WTC11 (cell line): Measurements from ENCODE around the gene TBC1D22A. TPM values are rescaled to one million over a fixed set of nuclear protein-coding genes. Genes with fewer than 3 reads are reported as not detected.
A peak's percentile ranks its signal among the peaks of the same experiment; 100 is the strongest.

Experiments
- ATAC-seq: fragments of 200-7000 bp; cut with Tn5 transposase; 2 replicates; pipeline ENCODE4 v1.10.0; 2021; ENCODE audit warnings: mild to moderate bottlenecking, moderate library complexity
- CTCF ChIA-PET: fragments of 300-600 bp; sonication (Branson Sonifier 250); formaldehyde crosslinking; loops from one replicate; lab custom pipeline; 2021; ENCODE audit warnings: antibody characterized with exemption; lab: Charles Lee
- POLR2A ChIA-PET: fragments of 350-600 bp; sonication (Branson Sonifier 250); formaldehyde crosslinking; loops from one replicate; lab custom pipeline; 2021; ENCODE audit warnings: antibody characterized with exemption; lab: Charles Lee
- DNase-seq: peaks from one replicate; pipeline ENCODE4 v3.0.0; 2021; ENCODE audit warnings: low spot score
- H3K27ac Mint-ChIP-seq: 2 replicates; pipeline ENCODE4 v1.8.0; 2021; ENCODE audit warnings: mixed read lengths
- H3K27me3 Mint-ChIP-seq: 2 replicates; pipeline ENCODE4 v1.8.0; 2021; ENCODE audit warnings: low read depth, mild to moderate bottlenecking, moderate library complexity, mixed read lengths
- H3K36me3 Mint-ChIP-seq: 2 replicates; pipeline ENCODE4 v1.8.0; 2021; ENCODE audit warnings: mixed read lengths
- H3K4me1 Mint-ChIP-seq: 2 replicates; pipeline ENCODE4 v1.8.0; 2022; ENCODE audit warnings: mixed read lengths
- H3K4me3 Mint-ChIP-seq: 2 replicates; pipeline ENCODE4 v1.8.0; 2021; ENCODE audit warnings: mild to moderate bottlenecking, moderate library complexity, mixed read lengths
- H3K9me3 Mint-ChIP-seq: 2 replicates; pipeline ENCODE4 v1.8.0; 2021; ENCODE audit warnings: mixed read lengths
- AR ChIP-seq: fragments of 250-450 bp; sonication (Bioruptor Pico); IDR thresholded peaks from 2 replicates; pipeline ENCODE4 v1.9.0; 2021; ENCODE audit warnings: mild to moderate bottlenecking
- ATF3 ChIP-seq: sonication (generic); formaldehyde crosslinking; conservative IDR thresholded peaks from 2 replicates; pipeline ENCODE4 v1.8.1; 2022; ENCODE audit warnings: mild to moderate bottlenecking, missing genetic modification reagents
- CBFB ChIP-seq: sonication (generic); formaldehyde crosslinking; IDR thresholded peaks from 2 replicates; pipeline ENCODE4 v1.8.1; 2022; ENCODE audit warnings: mild to moderate bottlenecking, low read depth, missing genetic modification reagents
- CREM ChIP-seq: sonication (generic); formaldehyde crosslinking; IDR thresholded peaks from 2 replicates; pipeline ENCODE4 v1.8.1; 2022; ENCODE audit warnings: mild to moderate bottlenecking, missing genetic modification reagents, moderate library complexity
- HMGXB4 ChIP-seq: sonication (generic); formaldehyde crosslinking; IDR thresholded peaks from 2 replicates; pipeline ENCODE4 v1.8.1; 2023; ENCODE audit warnings: mild to moderate bottlenecking, moderate library complexity, missing genetic modification reagents
- RELA ChIP-seq: sonication (generic); formaldehyde crosslinking; IDR thresholded peaks from 2 replicates; pipeline ENCODE4 v1.8.1; 2022; ENCODE audit warnings: missing genetic modification reagents, mild to moderate bottlenecking, borderline replicate concordance
- SMAD4 ChIP-seq: sonication (generic); formaldehyde crosslinking; IDR thresholded peaks from 2 replicates; pipeline ENCODE4 v1.8.0; 2022; ENCODE audit warnings: mild to moderate bottlenecking, missing genetic modification reagents
- SOX15 ChIP-seq: fragments of 250-450 bp; sonication (Bioruptor Pico); IDR thresholded peaks from 2 replicates; pipeline ENCODE4 v1.9.0; 2021; ENCODE audit warnings: mild to moderate bottlenecking
- STAT6 ChIP-seq: sonication (generic); formaldehyde crosslinking; conservative IDR thresholded peaks from 2 replicates; pipeline ENCODE4 v1.8.1; 2023; ENCODE audit warnings: mild to moderate bottlenecking, low read depth, missing genetic modification reagents, moderate library complexity
- ZNF232 ChIP-seq: sonication (generic); formaldehyde crosslinking; IDR thresholded peaks from 2 replicates; pipeline ENCODE4 v1.8.0; 2022; ENCODE audit warnings: mild to moderate bottlenecking, missing genetic modification reagents
- ZNF512 ChIP-seq: sonication (generic); formaldehyde crosslinking; IDR thresholded peaks from 2 replicates; pipeline ENCODE4 v1.8.1; 2022; ENCODE audit warnings: missing genetic modification reagents, borderline replicate concordance
- total RNA-seq: library from RNA; stranded (reverse); gene quantifications from 3 replicates; pipeline ENCODE4 v1.2.3, GENCODE V29; 2021

TBC1D22A gene
- total RNA-seq, 1 experiment from 2014 or later = 18.1 TPM

DNA sequence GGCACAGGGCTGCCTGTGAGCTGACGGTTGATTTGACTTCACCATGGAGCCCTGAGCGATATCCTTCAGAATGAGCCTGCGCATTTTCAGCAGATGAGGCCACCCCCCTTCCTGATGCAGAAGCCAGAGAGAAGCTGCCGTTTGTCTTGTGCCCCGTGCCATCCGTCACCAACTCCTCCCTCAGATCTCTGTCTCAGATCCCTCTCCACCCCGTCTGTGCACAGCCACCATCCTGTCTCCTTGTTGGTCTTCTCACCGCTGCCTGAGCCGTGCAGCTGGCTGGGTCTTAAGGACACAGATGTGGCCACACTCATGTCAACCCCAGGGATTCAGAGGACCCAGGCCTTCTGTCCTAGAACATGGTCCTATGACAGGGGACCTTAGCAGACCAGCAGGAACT lies 293.9 kb downstream of the TBC1D22A start (continued):
- TF ChIP-seq SMAD4 (CRISPR knock-in tag) = no peak
- TF ChIP-seq ZNF512 (CRISPR knock-in tag) = no peak

- Mint-ChIP-seq H3K9me3 (no peaks in the 10 kb centered on the region), H3K4me1 (peaks cover under 1% of the 10 kb centered on the region), H3K27ac (peak overlapping the region; percentile 73; the same call in 1 of the 2 replicates), H3K36me3 (peaks cover 3% of the 10 kb centered on the region; the same call in 1 of the 2 replicates), H3K27me3 (no peaks in the 10 kb centered on the region), H3K4me3 (no peak overlapping the region)
- POLR2A ChIA-PET = no interaction called here
- ATAC-seq = no peak
- no peak for DNase-seq
- CTCF ChIA-PET = interaction anchor here (2.4 kb wide), 1 partner anchor 44 kb away, joined by 6 read pairs; no protein-coding TSS in a partner anchor
- no peak for TF ChIP-seq CREM (CRISPR knock-in tag)
- TF ChIP-seq SOX15 = no peak
- no peak for TF ChIP-seq RELA (CRISPR knock-in tag)
- no peak for TF ChIP-seq STAT6
- no peak for TF ChIP-seq HMGXB4 (CRISPR knock-in tag)
- TF ChIP-seq ZNF232 (CRISPR knock-in tag) = no peak
These were observed 294.5 kb downstream of the TBC1D22A start for GRCh38 chr22:47056776-47057470.

DNA sequence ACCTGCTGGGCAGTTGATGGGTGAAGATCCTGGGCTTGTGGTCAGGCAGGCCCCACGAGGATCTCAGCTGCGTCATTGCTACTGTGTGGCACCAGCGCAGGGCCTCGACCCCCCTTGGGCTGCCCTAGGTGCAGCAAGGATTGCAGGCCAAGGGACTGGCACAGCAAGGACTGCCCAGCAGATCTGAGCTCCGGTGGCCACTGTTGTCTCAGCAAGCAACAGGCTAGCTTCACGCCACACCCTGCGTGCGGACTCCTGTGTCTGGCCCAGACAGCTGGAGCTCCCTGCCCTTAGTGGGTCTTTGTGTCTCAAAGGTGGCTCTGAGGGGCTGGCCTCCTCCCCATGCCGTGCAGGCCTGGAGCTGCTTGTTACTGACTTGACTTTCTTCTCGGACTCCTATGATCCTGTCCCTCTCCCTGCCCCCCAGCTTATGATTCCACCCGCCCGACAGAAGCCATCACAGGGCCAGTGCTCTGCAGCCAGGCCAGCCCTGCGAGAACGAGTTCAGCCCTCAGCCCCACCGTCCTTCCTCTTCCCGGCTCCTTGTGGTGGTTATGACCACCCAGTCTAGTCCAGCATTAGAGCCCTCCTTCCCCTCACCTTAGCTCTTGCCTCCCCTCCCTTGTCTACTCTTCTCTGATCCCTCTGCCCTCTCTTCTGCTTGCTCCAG lies 295.6 kb downstream of the TBC1D22A start:
- Mint-ChIP-seq H3K27ac (peak overlapping the region; percentile 34; the same call in 1 of the 2 replicates), H3K4me1 (no peaks in the 10 kb centered on the region), H3K27me3 (no peaks in the 10 kb centered on the region), H3K36me3 (peaks cover 3% of the 10 kb centered on the region; the same call in 1 of the 2 replicates), H3K9me3 (no peaks in the 10 kb centered on the region), H3K4me3 (no peak overlapping the region)
- ATAC-seq = no peak
- no peak for DNase-seq
- ChIA-PET POLR2A (no interaction called here), CTCF (interaction anchor here (0.8 to 2.4 kb wide), 2 partner anchors 45 to 300 kb away, joined by 3 to 6 read pairs; no protein-coding TSS in a partner anchor)
- no peak for TF ChIP-seq CBFB (CRISPR knock-in tag)
- TF ChIP-seq ATF3 (CRISPR knock-in tag) = no peak
- TF ChIP-seq AR (CRISPR knock-in tag) = no peak
